Fibroblast of lung (primary cell): ENCODE measurements around the gene ZNF354C. TPM values are rescaled to one million over a fixed set of nuclear protein-coding genes. Genes with fewer than 3 reads are reported as not detected.
"Not testable (repeated sequence)": the region's sequence is repeated elsewhere in the genome, so short reads cannot be mapped to it uniquely, and the experiment has no call there.

Experiments
- DNase-seq, 2 donors: peaks; one replicate each; pipeline versions ENCODE4 v3.0.0 to v3.0.0-alpha.2; 2010; ENCODE audit warnings: low read depth in 2 of 2
- H2AFZ ChIP-seq: 2 replicates; pipeline ENCODE4 v1.5.1; 2012; ENCODE audit warnings: low read length, control low read depth, inconsistent platforms
- H3K27ac ChIP-seq: 2 replicates; pipeline ENCODE4 v1.5.1; 2011; ENCODE audit warnings: low read length, control low read depth; ENCODE audit not compliant: insufficient read depth
- H3K27me3 ChIP-seq: 2 replicates; pipeline ENCODE4 v1.5.1; 2011; ENCODE audit warnings: mild to moderate bottlenecking, low read length; ENCODE audit not compliant: control insufficient read depth, insufficient read depth
- H3K36me3 ChIP-seq: 2 replicates; pipeline ENCODE4 v1.5.1; 2011; ENCODE audit warnings: low read length; ENCODE audit not compliant: control insufficient read depth, insufficient read depth
- H3K4me1 ChIP-seq: 2 replicates; pipeline ENCODE4 v1.5.1; 2011; ENCODE audit warnings: low read length; ENCODE audit not compliant: control insufficient read depth, insufficient read depth; ENCODE audit errors: extremely low read depth
- H3K4me2 ChIP-seq: 2 replicates; pipeline ENCODE4 v1.5.1; 2011; ENCODE audit warnings: low read length, control low read depth; ENCODE audit not compliant: insufficient read depth; ENCODE audit errors: extremely low read depth
- H3K4me3 ChIP-seq, 4 experiments: fragments of 200-600 bp in 1 of 4; sonication (generic) in 1 of 4; replicated peaks in 1 of 4; 2 replicates each; pipeline ENCODE4 v1.5.1; 2011 to 2016; ENCODE audit warnings: low read length in 4 of 4, low read depth in 3 of 4, mild to moderate bottlenecking in 3 of 4, control low read depth in 2 of 4, inconsistent platforms in 1 of 4, mixed read lengths in 1 of 4; ENCODE audit not compliant: insufficient read depth in 1 of 4; ENCODE audit errors: control extremely low read depth in 1 of 4
- H3K79me2 ChIP-seq: 2 replicates; pipeline ENCODE4 v1.5.1; 2012; ENCODE audit warnings: mild to moderate bottlenecking, low read length, inconsistent platforms; ENCODE audit not compliant: control insufficient read depth, insufficient read depth
- H3K9ac ChIP-seq: 2 replicates; pipeline ENCODE4 v1.5.1; 2011; ENCODE audit warnings: mild to moderate bottlenecking, low read length, control low read depth; ENCODE audit not compliant: insufficient read depth
- H3K9me3 ChIP-seq: 2 replicates; pipeline ENCODE4 v1.5.1; 2012; ENCODE audit warnings: low read depth, low read length; ENCODE audit not compliant: control insufficient read depth, insufficient read depth
- H4K20me1 ChIP-seq: 2 replicates; pipeline ENCODE4 v1.5.1; 2011; ENCODE audit warnings: low read length; ENCODE audit not compliant: control insufficient read depth, insufficient read depth; ENCODE audit errors: extremely low read depth
- EZH2 ChIP-seq: IDR thresholded peaks from 2 replicates; pipeline ENCODE4 v1.5.1; 2012; ENCODE audit warnings: low read length, control low read depth, mild to moderate bottlenecking; ENCODE audit errors: missing control alignments
- polyA plus RNA-seq, 2 donors: library from polyadenylated mRNA; depleted of rRNA in 1 of 2; stranded (reverse) in 1 of 2; unstranded in 1 of 2; fragments of >200 nt; gene quantifications; 2 replicates each; pipeline ENCODE4 v1.2.1, GENCODE V29; 2011 to 2012; ENCODE audit warnings: missing spikeins in 1 of 2
- total RNA-seq: library from RNA; depleted of rRNA; stranded (reverse); fragments of >200 nt; gene quantifications from 2 replicates; pipeline ENCODE4 v1.2.1, GENCODE V29; 2014
- TF ChIP-seq, protein P1 (sequence below), 2 donors: IDR thresholded peaks in 1 of 2; conservative IDR thresholded peaks in 1 of 2; 1 replicate in 1 of 2; 2 replicates in 1 of 2; pipeline ENCODE4 v1.5.1; 2011 to 2012; ENCODE audit warnings: low read length in 2 of 2, control low read depth in 1 of 2, inconsistent platforms in 1 of 2, low read depth in 1 of 2, mild to moderate bottlenecking in 1 of 2

Gene ZNF354C
- total and polyA plus RNA-seq, 2 donors (not counting 1 experiment from before 2014, with no cell fraction given), result 4.4 to 12.4 TPM

DNA sequence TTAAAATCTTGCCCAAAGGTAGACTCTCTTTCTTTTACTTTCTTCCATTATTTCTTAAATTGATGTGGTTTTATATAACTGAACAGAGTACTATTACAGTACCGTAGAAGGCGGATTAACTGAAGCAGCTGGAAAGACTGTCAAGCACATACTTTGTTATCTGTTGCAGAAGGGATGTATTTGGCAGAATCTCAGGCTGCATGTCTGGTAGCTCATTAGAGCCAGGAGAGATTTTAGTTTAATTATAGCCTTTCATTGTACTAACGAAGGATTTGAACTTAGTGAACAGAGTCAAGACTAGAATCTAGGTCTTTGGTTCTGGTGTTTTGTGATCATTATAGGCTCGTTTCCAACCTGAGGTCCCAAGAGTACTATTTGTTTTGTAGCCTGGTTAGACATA lies 20.6 kb downstream of the ZNF354C start:
- Histone ChIP-seq H2AFZ (no peak overlapping the region), H3K27me3 (no peaks in the 10 kb centered on the region), H3K4me1 (no peaks in the 10 kb centered on the region), H3K36me3 (peaks cover 4% of the 10 kb centered on the region), H3K27ac (no peak overlapping the region), H3K79me2 (no peaks in the 10 kb centered on the region), H3K4me3 (no peak overlapping the region), H3K9ac (no peak overlapping the region), H3K4me2 (no peak overlapping the region), H3K9me3 (peaks cover 17% of the 10 kb centered on the region), H4K20me1 (no peaks in the 10 kb centered on the region)
- DNase-seq, result no peak
- TF ChIP-seq EZH2, result no peak
- TF ChIP-seq, protein P1, sequence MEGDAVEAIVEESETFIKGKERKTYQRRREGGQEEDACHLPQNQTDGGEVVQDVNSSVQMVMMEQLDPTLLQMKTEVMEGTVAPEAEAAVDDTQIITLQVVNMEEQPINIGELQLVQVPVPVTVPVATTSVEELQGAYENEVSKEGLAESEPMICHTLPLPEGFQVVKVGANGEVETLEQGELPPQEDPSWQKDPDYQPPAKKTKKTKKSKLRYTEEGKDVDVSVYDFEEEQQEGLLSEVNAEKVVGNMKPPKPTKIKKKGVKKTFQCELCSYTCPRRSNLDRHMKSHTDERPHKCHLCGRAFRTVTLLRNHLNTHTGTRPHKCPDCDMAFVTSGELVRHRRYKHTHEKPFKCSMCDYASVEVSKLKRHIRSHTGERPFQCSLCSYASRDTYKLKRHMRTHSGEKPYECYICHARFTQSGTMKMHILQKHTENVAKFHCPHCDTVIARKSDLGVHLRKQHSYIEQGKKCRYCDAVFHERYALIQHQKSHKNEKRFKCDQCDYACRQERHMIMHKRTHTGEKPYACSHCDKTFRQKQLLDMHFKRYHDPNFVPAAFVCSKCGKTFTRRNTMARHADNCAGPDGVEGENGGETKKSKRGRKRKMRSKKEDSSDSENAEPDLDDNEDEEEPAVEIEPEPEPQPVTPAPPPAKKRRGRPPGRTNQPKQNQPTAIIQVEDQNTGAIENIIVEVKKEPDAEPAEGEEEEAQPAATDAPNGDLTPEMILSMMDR (conservative IDR thresholded peaks at IDR 0.05 in 1 of 2, IDR thresholded peaks at IDR 0.05 in 1 of 2; ENCODE audit: low read depth in 1 of 2, low read length in 2 of 2), result no peak

DNA sequence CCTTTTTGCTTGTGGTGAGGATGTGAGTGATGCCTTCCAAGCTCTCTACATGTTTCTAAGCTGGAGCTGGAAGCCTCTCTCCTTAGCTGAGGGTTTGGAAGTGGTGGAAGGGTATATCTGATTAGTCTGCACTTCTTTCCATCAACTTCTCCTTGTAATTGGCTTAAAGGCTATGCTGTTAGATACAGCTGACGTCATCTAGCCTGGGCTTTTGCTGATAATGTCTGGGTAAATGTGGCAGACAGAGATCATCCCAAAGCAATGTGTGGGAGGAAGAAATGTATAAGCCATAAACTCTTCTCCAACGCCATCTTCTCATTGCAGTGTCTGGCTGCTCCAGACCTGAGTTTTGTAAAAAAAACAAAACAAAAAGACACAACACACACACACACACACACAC lies 29.3 kb downstream of the ZNF354C start:
- Histone ChIP-seq H3K4me3 (no peak overlapping the region), H3K4me2 (no peak overlapping the region), H3K27ac (no peak overlapping the region), H4K20me1 (no peaks in the 10 kb centered on the region), H3K9me3 (no peaks in the 10 kb centered on the region), H3K9ac (no peak overlapping the region), H2AFZ (no peak overlapping the region), H3K4me1 (no peaks in the 10 kb centered on the region), H3K79me2 (no peaks in the 10 kb centered on the region), H3K27me3 (no peaks in the 10 kb centered on the region), H3K36me3 (no peaks in the 10 kb centered on the region)
- no peak for TF ChIP-seq EZH2
- TF ChIP-seq, protein P1 (conservative IDR thresholded peaks at IDR 0.05 in 1 of 2, IDR thresholded peaks at IDR 0.05 in 1 of 2; ENCODE audit: low read depth in 1 of 2, low read length in 2 of 2), result no peak
- no peak for DNase-seq

DNA sequence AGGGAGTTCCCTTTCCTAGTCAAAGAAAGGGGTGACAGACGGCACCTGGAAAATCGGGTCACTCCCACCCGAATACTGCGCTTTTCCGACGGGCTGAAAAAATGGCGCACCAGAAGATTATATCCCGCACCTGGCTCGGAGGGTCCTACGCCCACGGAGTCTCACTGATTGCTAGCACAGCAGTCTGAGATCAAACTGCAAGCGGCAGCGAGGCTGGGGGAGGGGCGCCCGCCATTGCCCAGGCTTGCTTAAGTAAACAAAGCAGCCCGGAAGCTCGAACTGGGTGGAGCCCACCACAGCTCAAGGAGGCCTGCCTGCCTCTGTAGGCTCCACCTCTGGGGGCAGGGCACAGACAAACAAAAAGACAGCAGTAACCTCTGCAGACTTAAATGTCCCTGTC lies 41.1 kb downstream of the ZNF354C start:
- not testable (repeated sequence) for H3K27ac ChIP-seq, DNase-seq, H2AFZ ChIP-seq, H3K9ac ChIP-seq, H3K79me2 ChIP-seq, H3K9me3 ChIP-seq, H4K20me1 ChIP-seq, H3K4me1 ChIP-seq, H3K27me3 ChIP-seq, H3K4me3 ChIP-seq, H3K36me3 ChIP-seq, H3K4me2 ChIP-seq

DNA sequence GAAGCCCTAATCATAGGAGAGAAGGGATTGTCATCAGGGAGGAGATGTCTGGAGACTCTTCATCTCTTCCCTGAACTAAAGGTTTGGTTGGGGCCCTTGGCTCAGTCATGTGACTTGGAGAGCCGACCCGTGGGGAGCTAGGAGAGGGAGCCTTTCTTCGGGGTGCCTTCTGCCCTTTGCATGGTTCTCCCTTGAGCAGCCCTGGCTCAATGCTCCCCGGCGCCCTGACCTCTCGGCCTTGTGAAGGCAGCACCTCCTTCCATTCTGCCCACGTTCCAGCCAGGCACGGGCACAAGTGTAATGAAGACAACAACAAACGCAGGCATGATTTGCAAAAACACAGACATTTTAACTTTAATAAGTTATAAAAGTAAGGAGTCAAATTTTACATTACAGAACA lies 50.4 kb downstream of the ZNF354C start:
- H3K27ac ChIP-seq, result no peak overlapping the region
- H3K9me3 ChIP-seq, result no peaks in the 10 kb centered on the region
- no peak overlapping the region for H3K4me3 ChIP-seq
- H3K36me3 ChIP-seq, result no peaks in the 10 kb centered on the region
- DNase-seq, result no peak
- H3K4me1 ChIP-seq, result no peaks in the 10 kb centered on the region
- no peak overlapping the region for H2AFZ ChIP-seq
- no peaks in the 10 kb centered on the region for H3K27me3 ChIP-seq
- no peak for TF ChIP-seq EZH2
- TF ChIP-seq, protein P1 (conservative IDR thresholded peaks at IDR 0.05 in 1 of 2, IDR thresholded peaks at IDR 0.05 in 1 of 2; ENCODE audit: low read depth in 1 of 2, low read length in 2 of 2), result no peak
- H4K20me1 ChIP-seq, result no peaks in the 10 kb centered on the region
- H3K9ac ChIP-seq, result no peak overlapping the region
- H3K79me2 ChIP-seq, result no peaks in the 10 kb centered on the region
- H3K4me2 ChIP-seq, result no peak overlapping the region
